Loucy (cell line): ENCODE results near the gene PPHLN1.

Experiments
- H2AFZ ChIP-seq: fragments of 200-600 bp; sonication (generic); 2 replicates; pipeline ENCODE4 v1.6.0; 2016; ENCODE audit warnings: antibody characterized with exemption, mild to moderate bottlenecking, low read length, moderate library complexity
- H3F3A ChIP-seq: fragments of 200-600 bp; 2 replicates; pipeline ENCODE4 v1.6.0; 2016; ENCODE audit warnings: antibody characterized with exemption, low read depth, mild to moderate bottlenecking
- H3K27me3 ChIP-seq: fragments of 200-600 bp; sonication (generic); 2 replicates; pipeline ENCODE4 v1.6.1; 2014; ENCODE audit warnings: low read length, mild to moderate bottlenecking; ENCODE audit not compliant: insufficient read depth, poor library complexity, severe bottlenecking
- H3K36me3 ChIP-seq: fragments of 200-600 bp; sonication (generic); 2 replicates; pipeline ENCODE4 v1.6.1; 2016; ENCODE audit warnings: low read length; ENCODE audit not compliant: insufficient read depth
- H3K4me1 ChIP-seq: fragments of 200-600 bp; sonication (generic); 2 replicates; pipeline ENCODE4 v1.5.1; 2014; ENCODE audit warnings: low read length, mild to moderate bottlenecking; ENCODE audit not compliant: insufficient read depth, poor library complexity, severe bottlenecking
- H3K4me2 ChIP-seq: fragments of 200-600 bp; sonication (generic); 2 replicates; pipeline ENCODE4 v1.6.0; 2014; ENCODE audit warnings: antibody characterized with exemption, low read length, low read depth, mild to moderate bottlenecking; ENCODE audit not compliant: poor library complexity, severe bottlenecking
- H3K4me3 ChIP-seq: fragments of 200-600 bp; sonication (generic); 2 replicates; pipeline ENCODE4 v1.5.1; 2014; ENCODE audit warnings: low read length, mild to moderate bottlenecking, mixed read lengths; ENCODE audit not compliant: poor library complexity, severe bottlenecking
- H3K79me2 ChIP-seq: fragments of 200-600 bp; sonication (generic); 2 replicates; pipeline ENCODE4 v1.6.1; 2014; ENCODE audit warnings: low read length; ENCODE audit not compliant: insufficient read depth
- H3K9ac ChIP-seq: fragments of 200-600 bp; sonication (generic); 2 replicates; pipeline ENCODE4 v1.6.0; 2014; ENCODE audit warnings: mild to moderate bottlenecking, low read depth, low read length, moderate library complexity; ENCODE audit not compliant: poor library complexity, severe bottlenecking
- H3K9me2 ChIP-seq: fragments of 200-600 bp; sonication (generic); replicated peaks from 2 replicates; pipeline ENCODE4 v1.6.1; 2016; ENCODE audit warnings: low read depth, low read length, mixed read lengths
- H3K9me3 ChIP-seq: fragments of 200-600 bp; sonication (generic); 2 replicates; pipeline ENCODE4 v1.6.1; 2014; ENCODE audit warnings: mild to moderate bottlenecking, antibody characterized with exemption, low read length, low read depth; ENCODE audit not compliant: insufficient read depth
- H4K20me1 ChIP-seq: fragments of 200-600 bp; sonication (generic); 2 replicates; pipeline ENCODE4 v1.6.0; 2014; ENCODE audit warnings: antibody characterized with exemption, low read length, mild to moderate bottlenecking; ENCODE audit not compliant: insufficient read depth, poor library complexity, severe bottlenecking
- EZH2phosphoT487 ChIP-seq: fragments of 200-600 bp; IDR thresholded peaks from 2 replicates; pipeline ENCODE4 v1.6.1; 2018; ENCODE audit warnings: antibody characterized with exemption, mild to moderate bottlenecking, moderate library complexity, borderline replicate concordance
- TF ChIP-seq, protein P1 (sequence below): fragments of 200-600 bp; sonication (generic); conservative IDR thresholded peaks from 2 replicates; pipeline ENCODE4 v1.5.1; 2014; ENCODE audit warnings: mild to moderate bottlenecking, antibody characterized with exemption, low read length

PPHLN1 gene

GRCh38 chr12:42446761-42447160 lies 120.8 kb downstream of the PPHLN1 start:
- Histone ChIP-seq H2AFZ (no peak overlapping the region), H3K4me1 (peaks cover 2% of the 10 kb centered on the region), H3K9ac (no peak overlapping the region), H3K27me3 (no peaks in the 10 kb centered on the region), H3K9me3 (no peaks in the 10 kb centered on the region), H3K4me2 (no peak overlapping the region), H3F3A (no peaks in the 10 kb centered on the region), H3K4me3 (no peak overlapping the region), H3K79me2 (no peaks in the 10 kb centered on the region), H3K9me2 (no peaks in the 10 kb centered on the region), H3K36me3 (peaks cover 52% of the 10 kb centered on the region; the same call in 1 of the 2 replicates), H4K20me1 (no peaks in the 10 kb centered on the region)
- TF ChIP-seq, protein P1, sequence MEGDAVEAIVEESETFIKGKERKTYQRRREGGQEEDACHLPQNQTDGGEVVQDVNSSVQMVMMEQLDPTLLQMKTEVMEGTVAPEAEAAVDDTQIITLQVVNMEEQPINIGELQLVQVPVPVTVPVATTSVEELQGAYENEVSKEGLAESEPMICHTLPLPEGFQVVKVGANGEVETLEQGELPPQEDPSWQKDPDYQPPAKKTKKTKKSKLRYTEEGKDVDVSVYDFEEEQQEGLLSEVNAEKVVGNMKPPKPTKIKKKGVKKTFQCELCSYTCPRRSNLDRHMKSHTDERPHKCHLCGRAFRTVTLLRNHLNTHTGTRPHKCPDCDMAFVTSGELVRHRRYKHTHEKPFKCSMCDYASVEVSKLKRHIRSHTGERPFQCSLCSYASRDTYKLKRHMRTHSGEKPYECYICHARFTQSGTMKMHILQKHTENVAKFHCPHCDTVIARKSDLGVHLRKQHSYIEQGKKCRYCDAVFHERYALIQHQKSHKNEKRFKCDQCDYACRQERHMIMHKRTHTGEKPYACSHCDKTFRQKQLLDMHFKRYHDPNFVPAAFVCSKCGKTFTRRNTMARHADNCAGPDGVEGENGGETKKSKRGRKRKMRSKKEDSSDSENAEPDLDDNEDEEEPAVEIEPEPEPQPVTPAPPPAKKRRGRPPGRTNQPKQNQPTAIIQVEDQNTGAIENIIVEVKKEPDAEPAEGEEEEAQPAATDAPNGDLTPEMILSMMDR, result no peak

DNA sequence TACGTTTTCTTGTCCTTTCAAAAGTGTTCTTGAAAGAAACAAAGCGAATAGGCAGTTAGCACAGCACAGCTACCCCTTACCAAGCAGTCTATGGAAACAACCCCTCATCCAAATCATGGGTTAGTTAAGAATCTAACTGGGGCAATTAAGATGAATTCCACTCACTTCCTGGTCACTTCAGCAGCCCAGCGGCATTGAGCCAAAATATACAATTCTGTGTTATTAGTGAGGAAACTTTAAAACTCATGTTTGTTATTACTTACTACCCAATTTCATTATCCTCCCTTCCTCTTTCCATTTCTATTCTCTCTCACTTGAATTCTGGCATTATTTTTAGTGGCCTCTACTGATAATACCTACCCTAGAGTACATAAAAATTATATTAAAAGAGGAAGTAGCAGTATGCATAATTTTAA lies 121.4 kb downstream of the PPHLN1 start:
- Histone ChIP-seq H3K27me3 (no peaks in the 10 kb centered on the region), H3K9ac (no peak overlapping the region), H4K20me1 (no peaks in the 10 kb centered on the region), H3K4me2 (no peak overlapping the region), H3K4me3 (no peak overlapping the region), H3K79me2 (no peaks in the 10 kb centered on the region), H3F3A (no peaks in the 10 kb centered on the region), H3K9me3 (no peaks in the 10 kb centered on the region), H3K9me2 (no peaks in the 10 kb centered on the region), H2AFZ (no peak overlapping the region), H3K4me1 (peaks cover 2% of the 10 kb centered on the region), H3K36me3 (peaks cover 46% of the 10 kb centered on the region; the same call in 1 of the 2 replicates)
- TF ChIP-seq, protein P1, result no peak

DNA sequence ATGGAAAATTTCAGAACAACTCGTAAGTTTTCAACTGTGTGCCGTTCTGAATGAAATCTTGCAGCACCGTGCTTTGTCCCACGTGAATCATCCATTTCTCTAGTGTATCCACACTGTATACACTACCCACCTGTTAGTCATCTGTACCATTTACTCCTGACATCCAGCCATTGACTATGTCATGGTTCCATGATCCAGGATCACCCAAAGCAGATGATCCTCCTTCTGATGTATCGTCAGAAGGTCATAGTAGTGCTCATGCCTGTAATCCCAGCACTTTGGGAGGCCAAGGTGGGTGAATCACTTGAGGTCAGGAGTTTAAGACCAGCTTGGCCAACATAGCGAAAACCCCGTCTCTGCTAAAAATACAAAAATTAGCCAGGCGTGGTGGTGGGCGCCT lies 122.9 kb downstream of the PPHLN1 start:
- Histone ChIP-seq H3K4me1 (peaks cover 2% of the 10 kb centered on the region), H3K9me3 (no peaks in the 10 kb centered on the region)

More for the DNA sequence above, 122.9 kb downstream of the PPHLN1 start:
- H2AFZ ChIP-seq, result no peak overlapping the region
- peaks cover 32% of the 10 kb centered on the region; the same call in 1 of the 2 replicates for H3K36me3 ChIP-seq
- TF ChIP-seq, protein P1, result no peak
- no peak for TF ChIP-seq EZH2phosphoT487
- no peaks in the 10 kb centered on the region for H3K27me3 ChIP-seq
- H3K9me2 ChIP-seq, result no peaks in the 10 kb centered on the region
- no peaks in the 10 kb centered on the region for H4K20me1 ChIP-seq
- H3F3A ChIP-seq, result no peaks in the 10 kb centered on the region
- no peaks in the 10 kb centered on the region for H3K79me2 ChIP-seq
- H3K9ac ChIP-seq, result no peak overlapping the region
- no peak overlapping the region for H3K4me3 ChIP-seq
- no peak overlapping the region for H3K4me2 ChIP-seq
